ENCODE data around the gene C4orf36.

C4orf36 gene

DNA sequence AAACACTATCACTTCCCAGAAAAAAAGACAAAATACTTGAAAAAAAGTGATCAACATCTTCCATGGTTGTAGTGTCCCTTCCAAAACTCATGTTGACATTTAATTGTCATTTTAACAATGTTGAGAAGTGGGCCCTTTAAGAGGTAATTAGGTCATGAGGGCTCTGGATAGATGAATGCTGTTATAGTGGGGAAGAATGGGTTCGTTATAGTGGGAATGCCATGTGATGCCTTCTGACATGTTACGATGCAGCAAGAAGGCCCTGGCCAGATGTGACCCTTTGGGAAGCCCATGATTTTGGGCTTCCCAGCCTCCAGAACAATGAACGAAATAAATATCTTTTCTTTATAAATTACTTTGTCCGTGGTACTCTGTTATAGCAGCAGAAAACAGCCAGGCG is 39.0 kb downstream of the C4orf36 start:
- no peaks in the 10 kb centered on the region for H3K36me3 Mint-ChIP-seq (ENCODE audit: low read depth)
- no peaks in the 10 kb centered on the region for H3K27me3 Mint-ChIP-seq (ENCODE audit: low read depth)
- H3K4me3 Mint-ChIP-seq, result no peak overlapping the region

GRCh38 chr4:86848732-86849619 is 43.2 kb downstream of the C4orf36 start, which contains the start of gene SLC10A6:
Gene SLC10A6, minus strand, starts transcription at chr4:86849384. Its CDS starts 269 bp downstream, at chr4:86849115.
- H3K36me3 Mint-ChIP-seq (ENCODE audit: low read depth), result no peaks in the 10 kb centered on the region
- H3K4me1 Mint-ChIP-seq (ENCODE audit: low read depth), result no peaks in the 10 kb centered on the region
- no peak within 1 kb of the TSS for H3K27ac Mint-ChIP-seq
- H3K4me3 Mint-ChIP-seq, result no peak within 1 kb of the TSS
- H3K9me3 Mint-ChIP-seq, result no peaks in the 10 kb centered on the region
- H3K27me3 Mint-ChIP-seq (ENCODE audit: low read depth), result no peaks in the 10 kb centered on the region

More for the DNA sequence above, 39.0 kb downstream of the C4orf36 start:
- no peaks in the 10 kb centered on the region for H3K9me3 Mint-ChIP-seq
- no peaks in the 10 kb centered on the region for H3K4me1 Mint-ChIP-seq (ENCODE audit: low read depth)
- no peak overlapping the region for H3K27ac Mint-ChIP-seq

DNA sequence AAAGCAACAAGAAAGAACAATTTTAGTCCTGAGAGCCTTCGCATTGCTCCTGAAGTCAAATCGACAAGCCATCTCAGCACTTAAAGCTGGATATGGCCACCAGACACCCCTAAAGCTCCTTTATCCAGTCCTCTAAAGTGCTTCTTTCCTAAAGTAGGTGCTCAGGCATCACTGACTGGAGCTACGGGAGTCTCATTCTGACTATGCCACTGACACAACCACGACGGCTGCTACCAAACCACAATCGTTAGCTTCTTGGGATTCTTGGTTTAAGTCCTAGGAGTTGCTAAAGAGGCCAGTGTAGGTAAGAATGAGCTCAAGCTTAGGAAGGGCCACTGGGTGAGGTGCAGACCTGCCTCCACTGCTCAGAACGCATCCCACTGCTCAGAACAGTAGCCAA is 44.1 kb downstream of the C4orf36 start:
- no peak overlapping the region for H3K4me3 Mint-ChIP-seq
- no peaks in the 10 kb centered on the region for H3K36me3 Mint-ChIP-seq (ENCODE audit: low read depth)
- H3K4me1 Mint-ChIP-seq (ENCODE audit: low read depth), result no peaks in the 10 kb centered on the region
- H3K27ac Mint-ChIP-seq, result no peak overlapping the region
- H3K9me3 Mint-ChIP-seq, result no peaks in the 10 kb centered on the region
- H3K27me3 Mint-ChIP-seq (ENCODE audit: low read depth), result no peaks in the 10 kb centered on the region

- no peak overlapping the region for H3K27ac Mint-ChIP-seq
- H3K36me3 Mint-ChIP-seq (ENCODE audit: low read depth), result no peaks in the 10 kb centered on the region
Observed at GRCh38 chr4:86847571-86847970, 44.7 kb downstream of the C4orf36 start.

DNA sequence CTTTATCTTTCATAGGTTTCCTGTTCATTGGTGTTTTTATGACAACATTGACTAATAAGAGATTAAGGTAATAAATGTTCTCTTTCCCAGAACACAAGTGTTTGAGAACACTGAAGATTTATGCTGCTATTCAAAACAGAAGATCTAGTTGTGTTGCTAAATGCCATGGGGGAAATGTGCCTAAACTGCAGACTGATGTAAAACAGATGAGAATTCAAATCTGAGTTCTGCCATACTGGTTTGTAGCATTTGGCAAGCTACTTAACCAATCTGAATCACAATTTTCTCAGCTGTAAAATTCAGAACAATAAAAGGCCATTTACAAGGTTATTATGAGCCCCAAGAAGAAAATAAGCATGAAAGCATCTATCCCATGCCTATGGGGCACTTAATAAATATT is 45.3 kb downstream of the C4orf36 start:
- Mint-ChIP-seq H3K36me3 (ENCODE audit: low read depth) (no peaks in the 10 kb centered on the region), H3K9me3 (no peaks in the 10 kb centered on the region), H3K4me1 (ENCODE audit: low read depth) (no peaks in the 10 kb centered on the region), H3K27ac (no peak overlapping the region), H3K4me3 (no peak overlapping the region), H3K27me3 (ENCODE audit: low read depth) (no peaks in the 10 kb centered on the region)

More at GRCh38 chr4:86847571-86847970, 44.7 kb downstream of the C4orf36 start:
- Mint-ChIP-seq H3K27me3 (ENCODE audit: low read depth) (no peaks in the 10 kb centered on the region), H3K4me3 (no peak overlapping the region), H3K9me3 (no peaks in the 10 kb centered on the region), H3K4me1 (ENCODE audit: low read depth) (no peaks in the 10 kb centered on the region)

GRCh38 chr4:86845593-86845992 is 46.6 kb downstream of the C4orf36 start:
- no peaks in the 10 kb centered on the region for H3K4me1 Mint-ChIP-seq (ENCODE audit: low read depth)

DNA sequence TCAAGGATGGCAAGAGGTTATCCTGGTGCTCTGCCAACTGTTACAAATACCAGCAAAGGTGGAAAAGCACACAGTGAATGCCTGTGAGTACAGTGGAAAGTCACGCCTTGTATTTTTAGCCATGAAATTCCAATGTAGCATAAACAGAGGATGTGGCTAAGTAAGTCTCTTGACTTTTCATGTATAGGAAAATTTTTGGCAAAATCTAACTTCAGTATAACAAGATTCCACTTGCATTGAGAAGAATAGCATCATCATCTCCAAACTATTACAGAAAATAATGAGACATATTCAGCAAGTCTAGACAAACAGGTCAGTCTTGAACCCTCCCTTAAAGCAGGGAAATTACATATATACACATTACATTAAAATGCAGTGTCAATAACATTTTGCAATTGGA is 50.9 kb downstream of the C4orf36 start:
- Mint-ChIP-seq H3K36me3 (ENCODE audit: low read depth) (no peaks in the 10 kb centered on the region), H3K27ac (no peak overlapping the region), H3K27me3 (ENCODE audit: low read depth) (no peaks in the 10 kb centered on the region), H3K9me3 (no peaks in the 10 kb centered on the region), H3K4me3 (no peak overlapping the region), H3K4me1 (ENCODE audit: low read depth) (no peaks in the 10 kb centered on the region)

More at GRCh38 chr4:86845593-86845992, 46.6 kb downstream of the C4orf36 start:
- Mint-ChIP-seq H3K27ac (no peak overlapping the region), H3K4me3 (no peak overlapping the region), H3K9me3 (no peaks in the 10 kb centered on the region), H3K27me3 (ENCODE audit: low read depth) (no peaks in the 10 kb centered on the region), H3K36me3 (ENCODE audit: low read depth) (no peaks in the 10 kb centered on the region)

DNA sequence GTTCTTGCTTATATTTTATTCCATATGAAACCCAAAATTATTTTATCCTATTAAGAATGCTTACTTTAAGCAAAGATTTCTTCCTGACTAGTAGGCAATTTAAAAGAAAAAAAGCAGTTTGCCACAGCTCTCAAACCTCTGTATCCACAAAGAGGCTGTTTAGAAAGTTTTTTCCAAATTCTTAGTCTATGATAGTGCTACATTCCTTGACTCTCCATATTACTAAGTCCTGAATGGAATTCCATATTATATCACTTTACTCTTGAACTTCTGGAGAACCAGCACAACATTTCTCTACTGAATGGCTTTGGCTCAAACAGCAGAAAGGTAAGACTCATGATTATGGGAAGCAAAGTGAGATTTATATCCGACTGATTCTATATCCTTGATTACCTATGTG is 51.4 kb downstream of the C4orf36 start:
- Mint-ChIP-seq H3K27me3 (ENCODE audit: low read depth) (peaks cover under 1% of the 10 kb centered on the region), H3K4me1 (ENCODE audit: low read depth) (no peaks in the 10 kb centered on the region), H3K9me3 (no peaks in the 10 kb centered on the region), H3K4me3 (no peak overlapping the region), H3K27ac (no peak overlapping the region), H3K36me3 (ENCODE audit: low read depth) (no peaks in the 10 kb centered on the region)

GRCh38 chr4:86837691-86838503 is 54.3 kb downstream of the C4orf36 start:
- Mint-ChIP-seq H3K27ac (no peak overlapping the region), H3K27me3 (ENCODE audit: low read depth) (peaks cover 5% of the 10 kb centered on the region), H3K9me3 (no peaks in the 10 kb centered on the region), H3K36me3 (ENCODE audit: low read depth) (no peaks in the 10 kb centered on the region), H3K4me3 (no peak overlapping the region), H3K4me1 (ENCODE audit: low read depth) (no peaks in the 10 kb centered on the region)

- no peak overlapping the region for H3K4me3 Mint-ChIP-seq
- no peaks in the 10 kb centered on the region for H3K4me1 Mint-ChIP-seq (ENCODE audit: low read depth)
- H3K27ac Mint-ChIP-seq, result no peak overlapping the region
- no peaks in the 10 kb centered on the region for H3K36me3 Mint-ChIP-seq (ENCODE audit: low read depth)
- no peaks in the 10 kb centered on the region for H3K9me3 Mint-ChIP-seq
- peaks cover 5% of the 10 kb centered on the region for H3K27me3 Mint-ChIP-seq (ENCODE audit: low read depth)
Observed at GRCh38 chr4:86835677-86836076, 56.5 kb downstream of the C4orf36 start.

DNA sequence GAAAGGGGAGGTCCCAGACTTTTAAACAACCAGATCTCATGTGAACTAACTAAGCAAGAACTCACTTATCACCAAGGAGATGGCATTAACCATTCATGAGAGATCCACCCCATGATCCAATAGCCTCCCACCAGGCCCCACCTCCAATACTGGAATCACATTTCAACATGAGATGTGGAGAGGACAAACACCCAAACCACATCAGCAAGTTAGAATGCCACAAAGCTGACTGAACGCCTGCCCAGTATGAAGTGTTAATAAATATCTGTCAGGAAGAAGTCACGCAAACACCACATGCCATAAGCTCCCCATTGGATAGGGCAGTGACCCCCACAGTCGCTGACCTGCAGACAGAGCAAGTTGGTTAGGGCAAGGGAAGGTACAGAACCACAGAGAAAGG is 57.3 kb downstream of the C4orf36 start:
- Mint-ChIP-seq H3K9me3 (no peaks in the 10 kb centered on the region), H3K27me3 (ENCODE audit: low read depth) (peaks cover 5% of the 10 kb centered on the region), H3K36me3 (ENCODE audit: low read depth) (no peaks in the 10 kb centered on the region)

DNA sequence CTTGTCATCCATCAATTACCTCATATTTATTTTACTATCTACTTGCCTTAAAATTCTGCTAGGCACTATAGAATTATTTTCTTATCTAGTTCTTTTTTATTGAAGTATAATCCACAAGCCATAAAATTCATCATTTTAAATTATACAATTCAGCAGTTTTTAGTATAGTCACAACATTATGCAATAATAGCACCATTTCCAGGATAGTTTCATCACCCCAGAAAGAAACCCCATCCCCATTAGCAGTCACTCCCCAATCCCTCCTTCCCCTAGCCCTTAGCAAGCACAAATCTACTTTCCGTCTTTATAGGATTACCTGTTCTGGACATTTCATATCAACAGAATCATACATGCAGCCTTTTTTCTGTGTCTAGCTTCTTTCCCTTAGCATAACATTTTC is 58.6 kb downstream of the C4orf36 start:
- peaks cover 5% of the 10 kb centered on the region for H3K27me3 Mint-ChIP-seq (ENCODE audit: low read depth)
- H3K27ac Mint-ChIP-seq, result no peak overlapping the region
- H3K36me3 Mint-ChIP-seq (ENCODE audit: low read depth), result no peaks in the 10 kb centered on the region
- H3K4me3 Mint-ChIP-seq, result no peak overlapping the region
- H3K4me1 Mint-ChIP-seq (ENCODE audit: low read depth), result no peaks in the 10 kb centered on the region
- H3K9me3 Mint-ChIP-seq, result no peaks in the 10 kb centered on the region

More for the DNA sequence above, 57.3 kb downstream of the C4orf36 start:
- Mint-ChIP-seq H3K4me1 (ENCODE audit: low read depth) (no peaks in the 10 kb centered on the region), H3K27ac (no peak overlapping the region), H3K4me3 (no peak overlapping the region)

- no peaks in the 10 kb centered on the region for H3K9me3 Mint-ChIP-seq
- H3K36me3 Mint-ChIP-seq (ENCODE audit: low read depth), result no peaks in the 10 kb centered on the region
- H3K4me3 Mint-ChIP-seq, result no peak overlapping the region
- no peaks in the 10 kb centered on the region for H3K4me1 Mint-ChIP-seq (ENCODE audit: low read depth)
- peaks cover 5% of the 10 kb centered on the region for H3K27me3 Mint-ChIP-seq (ENCODE audit: low read depth)
- H3K27ac Mint-ChIP-seq, result no peak overlapping the region
Observed at GRCh38 chr4:86831262-86832130, 60.7 kb downstream of the C4orf36 start.

Measured in T-helper 1 cell treated with Interleukin-12 subunit alpha and Interleukin-12 subunit beta and Interleukin-4 antibody, amounts not matched to agents 30 μg/mL and 1 μg/mL, for 36 hours (primary cell).